Prostate gland (tissue), 2 donors: Measurements from ENCODE around the gene DNM3.

Source experiments
- CTCF ChIP-seq, 4 experiments: fragments of 200-600 bp in 2 of 4; fragments of 450-650 bp in 2 of 4; sonication (generic) in 2 of 4; IDR thresholded peaks; 1 replicate in 3 of 4; 2 replicates in 1 of 4; pipeline ENCODE4 v1.5.1; 2016 to 2019; ENCODE audit warnings: antibody characterized with exemption in 4 of 4, mild to moderate bottlenecking in 2 of 4, moderate library complexity in 2 of 4
- POLR2AphosphoS5 ChIP-seq: sonication (generic); formaldehyde crosslinking; IDR thresholded peaks from one replicate; pipeline ENCODE4 v1.6.1; 2017; ENCODE audit warnings: antibody characterized with exemption

- TF ChIP-seq CTCF (IDR thresholded peaks at IDR 0.05) (no peak), POLR2AphosphoS5 (no peak)
Measured at GRCh38 chr1:171834821-171835220, 6.5 kb upstream of the DNM3 start.
